ENCODE data around the gene SLC5A11.

Gene SLC5A11

GRCh38 chr16:24917236-24917635, 71.5 kb downstream of the SLC5A11 start:
- DNase-seq (ENCODE audit: low read depth): no peak
- no peak overlapping the region for H3K4me3 ChIP-seq (ENCODE audit: control insufficient read depth, low read depth, low read length)
- TF ChIP-seq CTCF (IDR thresholded peaks at IDR 0.05; ENCODE audit: control insufficient read depth, insufficient read depth, low read depth, low read length, missing control alignments): no peak

- no peak overlapping the region for H3K4me3 ChIP-seq (ENCODE audit: control insufficient read depth, low read depth, low read length)
- no peak for TF ChIP-seq CTCF (IDR thresholded peaks at IDR 0.05; ENCODE audit: control insufficient read depth, insufficient read depth, low read depth, low read length, missing control alignments)
- DNase-seq (ENCODE audit: low read depth): no peak
These were observed 72.1 kb downstream of the SLC5A11 start for GRCh38 chr16:24917891-24918290.

- TF ChIP-seq CTCF (IDR thresholded peaks at IDR 0.05; ENCODE audit: control insufficient read depth, insufficient read depth, low read depth, low read length, missing control alignments): no peak
These were observed 72.9 kb downstream of the SLC5A11 start for GRCh38 chr16:24918641-24919040.

GRCh38 chr16:24919536-24919935, 73.8 kb downstream of the SLC5A11 start:
- H3K4me3 ChIP-seq (ENCODE audit: control insufficient read depth, low read depth, low read length): no peak overlapping the region
- TF ChIP-seq CTCF (IDR thresholded peaks at IDR 0.05; ENCODE audit: control insufficient read depth, insufficient read depth, low read depth, low read length, missing control alignments): no peak
- no peak for DNase-seq (ENCODE audit: low read depth)

More at GRCh38 chr16:24918641-24919040, 72.9 kb downstream of the SLC5A11 start:
- H3K4me3 ChIP-seq (ENCODE audit: control insufficient read depth, low read depth, low read length): no peak overlapping the region
- DNase-seq (ENCODE audit: low read depth): no peak

GRCh38 chr16:24920568-24920967, 74.8 kb downstream of the SLC5A11 start:
- DNase-seq (ENCODE audit: low read depth): no peak
- H3K4me3 ChIP-seq (ENCODE audit: control insufficient read depth, low read depth, low read length): no peak overlapping the region
- no peak for TF ChIP-seq CTCF (IDR thresholded peaks at IDR 0.05; ENCODE audit: control insufficient read depth, insufficient read depth, low read depth, low read length, missing control alignments)

- H3K4me3 ChIP-seq (ENCODE audit: control insufficient read depth, low read depth, low read length): no peak overlapping the region
- DNase-seq (ENCODE audit: low read depth): no peak
- TF ChIP-seq CTCF (IDR thresholded peaks at IDR 0.05; ENCODE audit: control insufficient read depth, insufficient read depth, low read depth, low read length, missing control alignments): no peak
These were observed 75.5 kb downstream of the SLC5A11 start for GRCh38 chr16:24921229-24921628.

- no peak for TF ChIP-seq CTCF (IDR thresholded peaks at IDR 0.05; ENCODE audit: control insufficient read depth, insufficient read depth, low read depth, low read length, missing control alignments)
- DNase-seq (ENCODE audit: low read depth): no peak
- no peak overlapping the region for H3K4me3 ChIP-seq (ENCODE audit: control insufficient read depth, low read depth, low read length)
These were observed 79.4 kb downstream of the SLC5A11 start for GRCh38 chr16:24925163-24925562.
